Glutamatergic neuron (in vitro differentiated cells): ENCODE results near the gene TINAGL1. TPM values are rescaled to one million over a fixed set of nuclear protein-coding genes. Genes with fewer than 3 reads are reported as not detected.

Experiments used
- DNase-seq: peaks from one replicate; pipeline ENCODE4 v3.0.0; 2022
- H3K27ac Mint-ChIP-seq: one replicate; pipeline ENCODE4 v1.8.0; 2020; ENCODE audit warnings: mild to moderate bottlenecking, mixed read lengths, inconsistent platforms; ENCODE audit not compliant: unreplicated experiment
- H3K27me3 Mint-ChIP-seq: one replicate; pipeline ENCODE4 v1.8.0; 2020; ENCODE audit warnings: mild to moderate bottlenecking, moderate library complexity, mixed read lengths, inconsistent platforms; ENCODE audit not compliant: unreplicated experiment
- H3K36me3 Mint-ChIP-seq: one replicate; pipeline ENCODE4 v1.8.0; 2020; ENCODE audit warnings: mild to moderate bottlenecking, mixed read lengths, inconsistent platforms; ENCODE audit not compliant: unreplicated experiment
- H3K4me1 Mint-ChIP-seq: one replicate; pipeline ENCODE4 v1.8.0; 2020; ENCODE audit warnings: mild to moderate bottlenecking, low read depth, mixed read lengths, inconsistent platforms; ENCODE audit not compliant: unreplicated experiment
- H3K4me3 Mint-ChIP-seq: one replicate; pipeline ENCODE4 v1.8.0; 2020; ENCODE audit warnings: mild to moderate bottlenecking, mixed read lengths, inconsistent platforms; ENCODE audit not compliant: unreplicated experiment
- H3K9me3 Mint-ChIP-seq: one replicate; pipeline ENCODE4 v1.8.0; 2020; ENCODE audit warnings: mild to moderate bottlenecking, moderate library complexity, mixed read lengths, inconsistent platforms; ENCODE audit not compliant: unreplicated experiment
- CTCF ChIP-seq: fragments of 200-600 bp; sonication (generic); IDR thresholded peaks from one replicate; pipeline ENCODE4 v1.5.0; 2021; ENCODE audit not compliant: partially characterized antibody, unreplicated experiment
- total RNA-seq: library from RNA; stranded (reverse); fragmentation: NEBNext Ultra II Directional; extraction: Animal tissue kit (Norgen Biotek cat#: 25700); gene quantifications from one replicate; pipeline ENCODE4 v1.2.1, GENCODE V29; 2021; ENCODE audit not compliant: unreplicated experiment

The TINAGL1 gene
- total RNA-seq, 1 donor from 2014 or later, result not detected

- peaks cover 6% of the 10 kb centered on the region for H3K4me1 Mint-ChIP-seq
- H3K9me3 Mint-ChIP-seq, result peaks cover 12% of the 10 kb centered on the region
- peak; percentile 97 for TF ChIP-seq CTCF
- peak overlapping the region; percentile 91 for H3K4me3 Mint-ChIP-seq
- H3K27me3 Mint-ChIP-seq, result peaks cover 2% of the 10 kb centered on the region
- no peaks in the 10 kb centered on the region for H3K36me3 Mint-ChIP-seq
- peak; percentile 94 for DNase-seq
- peak overlapping the region; percentile 92 for H3K27ac Mint-ChIP-seq
These were observed 27.2 kb upstream of the TINAGL1 start for GRCh38 chr1:31548907-31549808.

- Mint-ChIP-seq H3K36me3 (no peaks in the 10 kb centered on the region), H3K4me1 (peaks cover 6% of the 10 kb centered on the region), H3K27me3 (peaks cover 2% of the 10 kb centered on the region), H3K27ac (peak overlapping the region; percentile 92), H3K9me3 (peaks cover 12% of the 10 kb centered on the region), H3K4me3 (peak overlapping the region; percentile 91)
- no peak for TF ChIP-seq CTCF
- no peak for DNase-seq
These were observed 26.3 kb upstream of the TINAGL1 start for GRCh38 chr1:31549809-31550620.

GRCh38 chr1:31551208-31551607 is 25.1 kb upstream of the TINAGL1 start:
- peaks cover 2% of the 10 kb centered on the region for H3K27me3 Mint-ChIP-seq
- DNase-seq, result no peak
- no peak for TF ChIP-seq CTCF
- no peaks in the 10 kb centered on the region for H3K36me3 Mint-ChIP-seq
- no peak overlapping the region for H3K27ac Mint-ChIP-seq
- no peak overlapping the region for H3K4me3 Mint-ChIP-seq
- peaks cover 6% of the 10 kb centered on the region for H3K4me1 Mint-ChIP-seq
- H3K9me3 Mint-ChIP-seq, result peaks cover 12% of the 10 kb centered on the region

- Mint-ChIP-seq H3K27me3 (peaks cover 2% of the 10 kb centered on the region), H3K27ac (no peak overlapping the region), H3K4me3 (no peak overlapping the region), H3K36me3 (no peaks in the 10 kb centered on the region), H3K4me1 (peaks cover 6% of the 10 kb centered on the region), H3K9me3 (peaks cover 12% of the 10 kb centered on the region)
- TF ChIP-seq CTCF, result no peak
- DNase-seq, result no peak
These were observed 23.8 kb upstream of the TINAGL1 start for GRCh38 chr1:31552489-31552888.
